Thymus (tissue), 11 donors: ENCODE data around the gene LGI1. TPM values are rescaled to one million over a fixed set of nuclear protein-coding genes. Genes with fewer than 3 reads are reported as not detected.

Experiments used
- DNase-seq, 9 donors: peaks; one replicate each; pipeline ENCODE4 v3.0.0-alpha.2; 2013; ENCODE audit warnings: low spot score in 9 of 9, low read depth in 6 of 9, missing footprints in 1 of 9
- H3K27ac ChIP-seq, 2 donors: one replicate each; pipeline ENCODE4 v1.5.1; 2013; ENCODE audit warnings: control low read depth in 1 of 2, low read depth in 1 of 2, low read length in 1 of 2, mild to moderate bottlenecking in 1 of 2, moderate library complexity in 1 of 2
- H3K27me3 ChIP-seq, 2 donors: one replicate each; pipeline ENCODE4 v1.5.1; 2013; ENCODE audit warnings: low read length in 1 of 2; ENCODE audit not compliant: control insufficient read depth in 2 of 2, insufficient read depth in 1 of 2
- H3K36me3 ChIP-seq, 2 donors: one replicate each; pipeline ENCODE4 v1.5.1; 2013; ENCODE audit warnings: low read length in 1 of 2, mild to moderate bottlenecking in 1 of 2, moderate library complexity in 1 of 2; ENCODE audit not compliant: control insufficient read depth in 2 of 2, insufficient read depth in 2 of 2
- H3K4me1 ChIP-seq, 2 donors: one replicate each; pipeline ENCODE4 v1.5.1; 2013; ENCODE audit warnings: low read length in 2 of 2; ENCODE audit not compliant: control insufficient read depth in 2 of 2, insufficient read depth in 2 of 2
- H3K4me3 ChIP-seq, 2 donors: one replicate each; pipeline ENCODE4 v1.5.1; 2013; ENCODE audit warnings: low read length in 2 of 2, control low read depth in 1 of 2, mild to moderate bottlenecking in 1 of 2
- H3K9me3 ChIP-seq, 2 donors: one replicate each; pipeline ENCODE4 v1.5.1; 2013; ENCODE audit warnings: low read length in 1 of 2, mild to moderate bottlenecking in 1 of 2; ENCODE audit not compliant: control insufficient read depth in 2 of 2, insufficient read depth in 1 of 2
- WGBS: extraction: QIAGEN DNeasy Blood & Tissue Kit; methylation state at CpG from one replicate; pipeline ENCODE4 v1.1.7; 2013; 5-methylcytosine and 5-hydroxymethylcytosine counted together
- polyA plus RNA-seq: library from polyadenylated mRNA; stranded (reverse); fragments of 200-250 nt; gene quantifications from one replicate; pipeline ENCODE4 v1.2.3, GENCODE V29; 2013
- total RNA-seq: library from RNA; stranded (reverse); fragments of 120-200 nt; gene quantifications from one replicate; pipeline ENCODE4 v1.2.4, GENCODE V29; 2013
- donor health status: healthy.

LGI1 gene
- total and polyA plus RNA-seq, 2 donors, result 0.18 to 0.28 TPM

- Histone ChIP-seq H3K27ac (no peak overlapping the region), H3K9me3 (no peaks in the 10 kb centered on the region), H3K4me1 (no peaks in the 10 kb centered on the region), H3K4me3 (no peak overlapping the region), H3K36me3 (no peaks in the 10 kb centered on the region), H3K27me3 (peaks cover 2 to 30% of the 10 kb centered on the region in 2 donors)
- DNase-seq, result no peak
These were observed 5.0 kb upstream of the LGI1 start for GRCh38 chr10:93752761-93753160.

DNA sequence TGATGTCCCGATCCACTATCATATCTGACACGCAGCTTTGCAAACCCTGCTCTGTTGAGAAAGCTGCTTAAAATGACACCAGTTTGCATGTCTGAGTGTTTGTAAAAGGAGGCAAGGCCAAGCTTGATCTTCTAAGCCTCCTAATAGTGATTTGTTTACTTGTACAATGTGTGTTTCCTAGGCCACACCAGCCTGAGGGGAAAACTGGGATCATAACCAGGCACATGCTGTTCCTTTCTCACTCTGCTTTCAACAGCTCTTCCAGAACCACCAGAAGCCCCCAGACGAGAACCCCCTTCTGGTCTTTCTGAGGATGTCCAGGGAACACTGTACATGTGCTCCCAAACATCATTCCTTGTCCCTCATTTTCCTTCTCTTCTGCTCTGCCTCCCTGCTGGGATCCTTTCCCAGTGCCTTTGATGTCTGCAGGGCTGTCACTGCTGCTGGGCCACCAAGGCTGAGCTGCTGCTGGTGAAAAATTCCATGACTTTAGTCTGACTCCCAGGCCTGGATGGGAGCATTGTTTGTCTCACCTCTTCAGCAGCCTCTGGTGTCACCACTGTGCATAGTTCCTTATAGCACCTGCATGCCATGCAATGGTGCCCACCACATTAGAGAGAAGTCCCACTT, 4.0 kb upstream of the LGI1 start:
- H3K4me3 ChIP-seq, result no peak overlapping the region
- DNase-seq, result no peak
- no peaks in the 10 kb centered on the region for H3K4me1 ChIP-seq
- no peak overlapping the region for H3K27ac ChIP-seq
- no peaks in the 10 kb centered on the region for H3K36me3 ChIP-seq
- H3K27me3 ChIP-seq, result peaks cover 6 to 40% of the 10 kb centered on the region in 2 donors
- H3K9me3 ChIP-seq, result no peaks in the 10 kb centered on the region
- 82% methylated on average over 3 of the region's 3 CpGs for WGBS

- H3K27ac ChIP-seq, result no peak overlapping the region
- peaks cover 10 to 50% of the 10 kb centered on the region in 2 donors for H3K27me3 ChIP-seq
- no peak for DNase-seq
- no peaks in the 10 kb centered on the region for H3K9me3 ChIP-seq
- 93% methylated on average over 3 of the region's 3 CpGs for WGBS
- H3K4me1 ChIP-seq, result no peaks in the 10 kb centered on the region
- H3K36me3 ChIP-seq, result no peaks in the 10 kb centered on the region
- no peak overlapping the region for H3K4me3 ChIP-seq
These were observed 3.0 kb upstream of the LGI1 start for GRCh38 chr10:93754761-93755160.

DNA sequence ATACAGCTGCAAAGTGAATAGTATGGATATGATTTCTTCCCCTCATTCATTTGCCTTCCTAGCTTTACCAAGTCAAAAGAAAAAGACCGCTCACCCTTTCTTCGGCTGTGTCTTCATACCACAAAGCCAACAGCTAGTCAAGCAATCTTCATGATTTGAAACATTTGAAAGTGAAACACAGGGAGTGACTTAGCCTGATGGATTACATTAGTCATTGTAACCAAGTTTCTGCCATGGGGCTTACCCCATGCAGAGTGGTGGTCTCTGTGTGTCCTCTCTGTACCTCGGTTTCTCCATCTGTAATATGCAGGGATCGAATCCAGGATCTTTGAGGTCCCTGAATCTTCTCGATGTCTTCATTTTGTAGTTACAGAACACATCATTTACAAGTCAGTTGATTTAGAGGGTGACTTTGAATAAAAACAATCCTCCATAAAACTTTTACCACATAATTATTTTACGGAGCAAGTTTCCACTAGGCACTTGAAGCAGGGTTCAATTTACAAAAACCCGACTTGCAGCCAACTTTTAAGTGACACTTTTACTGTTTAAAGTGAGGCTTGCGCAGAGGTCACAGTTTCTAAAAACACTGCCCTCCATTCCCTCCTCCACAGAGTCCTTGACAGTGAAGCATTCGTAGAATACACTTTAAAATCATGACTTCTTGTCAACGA, 2.2 kb upstream of the LGI1 start:
- Histone ChIP-seq H3K4me1 (no peaks in the 10 kb centered on the region), H3K27me3 (peaks cover 10 to 54% of the 10 kb centered on the region in 2 donors), H3K36me3 (no peaks in the 10 kb centered on the region), H3K9me3 (no peaks in the 10 kb centered on the region), H3K27ac (no peak overlapping the region), H3K4me3 (no peak overlapping the region)
- no peak for DNase-seq
- WGBS, result 85% methylated on average over 10 of the region's 10 CpGs

DNA sequence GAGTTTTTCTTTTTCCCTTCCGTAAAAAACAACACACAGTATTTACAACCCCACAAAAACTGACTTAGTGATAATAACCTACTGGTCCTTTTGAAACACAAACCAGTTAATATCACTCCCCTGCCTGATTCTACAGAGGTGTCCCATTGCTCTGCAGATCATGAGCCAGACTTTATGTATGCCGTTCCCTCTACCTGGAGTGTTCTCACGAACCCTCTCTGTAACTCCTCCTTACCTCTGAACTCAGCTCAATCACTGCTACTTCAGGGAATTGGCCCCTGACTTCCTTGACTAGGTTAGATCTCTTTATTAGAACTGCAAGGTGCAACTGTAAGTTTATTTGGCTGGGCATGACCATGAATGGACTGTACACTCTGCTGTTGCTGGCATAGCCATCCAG, 1.6 kb upstream of the LGI1 start:
- DNase-seq, result no peak
- no peaks in the 10 kb centered on the region for H3K4me1 ChIP-seq
- H3K9me3 ChIP-seq, result no peaks in the 10 kb centered on the region
- H3K27me3 ChIP-seq, result peaks cover 10 to 54% of the 10 kb centered on the region in 2 donors
- H3K27ac ChIP-seq, result no peak overlapping the region
- 70% methylated on average over 3 of the region's 3 CpGs for WGBS
- H3K4me3 ChIP-seq, result no peak overlapping the region
- H3K36me3 ChIP-seq, result no peaks in the 10 kb centered on the region

GRCh38 chr10:93757136-93757535, 600 bp upstream of the LGI1 start:
- no peaks in the 10 kb centered on the region for H3K36me3 ChIP-seq
- H3K4me3 ChIP-seq, result no peak overlapping the region
- H3K27me3 ChIP-seq, result peaks cover 10 to 56% of the 10 kb centered on the region in 2 donors
- H3K4me1 ChIP-seq, result no peaks in the 10 kb centered on the region
- H3K27ac ChIP-seq, result no peak overlapping the region
- WGBS, result 57% methylated on average over 5 of the region's 5 CpGs
- DNase-seq, result no peak
- H3K9me3 ChIP-seq, result no peaks in the 10 kb centered on the region

DNA sequence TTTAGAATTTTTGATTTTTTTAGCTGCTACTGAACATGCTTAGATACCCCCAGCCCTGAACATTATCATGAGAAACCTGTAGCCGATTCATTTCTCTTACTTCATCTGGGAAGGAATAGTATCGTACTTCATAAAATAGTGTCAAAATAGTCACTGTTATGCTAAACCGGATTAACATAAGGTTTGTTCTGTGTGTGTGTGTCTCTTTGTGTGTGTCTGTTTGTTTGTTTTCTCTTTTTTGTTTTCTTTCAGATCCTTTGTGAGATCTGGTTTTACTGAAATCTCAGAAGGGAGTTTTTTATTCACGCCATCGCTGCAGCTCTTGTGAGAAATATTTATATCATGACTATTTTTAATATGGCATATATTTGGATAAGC, 761 bp downstream of the LGI1 start:
- H3K4me1 ChIP-seq, result no peaks in the 10 kb centered on the region
- 47% methylated on average over 5 of the region's 5 CpGs for whole genome bisulfite sequencing
- H3K27ac ChIP-seq, result no peak overlapping the region
- DNase-seq, result no peak
- H3K4me3 ChIP-seq, result no peak overlapping the region
- no peaks in the 10 kb centered on the region for H3K36me3 ChIP-seq
- H3K9me3 ChIP-seq, result no peaks in the 10 kb centered on the region
- peaks cover 10 to 59% of the 10 kb centered on the region in 2 donors for H3K27me3 ChIP-seq

- peaks cover 10 to 57% of the 10 kb centered on the region in 2 donors for H3K27me3 ChIP-seq
- no peak overlapping the region for H3K27ac ChIP-seq
- no peaks in the 10 kb centered on the region for H3K9me3 ChIP-seq
- no peaks in the 10 kb centered on the region for H3K36me3 ChIP-seq
- WGBS, result 76% methylated on average over 4 of the region's 4 CpGs
- H3K4me3 ChIP-seq, result no peak overlapping the region
- no peaks in the 10 kb centered on the region for H3K4me1 ChIP-seq
- no peak for DNase-seq
These were observed 1.2 kb downstream of the LGI1 start for GRCh38 chr10:93758891-93759410.

DNA sequence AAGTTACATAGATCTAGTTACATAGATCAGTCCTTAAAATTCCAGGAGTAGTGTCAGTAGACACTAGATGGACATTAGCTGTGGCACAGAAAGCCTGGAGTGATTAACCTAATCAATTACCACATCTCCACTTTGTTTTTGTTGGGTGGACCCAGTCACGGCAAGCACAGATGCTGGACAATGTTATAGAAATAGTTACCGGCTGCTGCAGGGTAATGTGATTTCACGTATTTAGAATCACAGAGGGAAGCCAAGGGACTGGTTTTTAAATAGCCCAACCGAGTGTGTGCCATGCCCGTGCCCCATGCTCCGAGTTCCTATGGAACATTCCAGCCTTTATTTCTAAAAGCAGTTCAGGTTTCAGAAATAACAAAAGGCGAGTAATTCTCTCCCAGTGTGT, 2.8 kb downstream of the LGI1 start:
- DNase-seq, result no peak
- Histone ChIP-seq H3K4me3 (no peak overlapping the region), H3K27ac (no peak overlapping the region), H3K27me3 (peaks cover 10 to 51% of the 10 kb centered on the region in 2 donors), H3K4me1 (no peaks in the 10 kb centered on the region), H3K36me3 (no peaks in the 10 kb centered on the region), H3K9me3 (no peaks in the 10 kb centered on the region)
- 84% methylated on average over 7 of the region's 7 CpGs for WGBS
